Measurements from ENCODE around the gene CCDC192.
"Not testable (repeated sequence)": the region's sequence is repeated elsewhere in the genome, so short reads cannot be mapped to it uniquely, and the experiment has no call there.

CCDC192 gene

GRCh38 chr5:127769386-127769785, 66.2 kb downstream of the CCDC192 start:
- DNase-seq: no peak

- no peak for DNase-seq
These were observed 67.1 kb downstream of the CCDC192 start for GRCh38 chr5:127770272-127770671.

GRCh38 chr5:127772531-127772930, 69.3 kb downstream of the CCDC192 start:
- DNase-seq: no peak

DNA sequence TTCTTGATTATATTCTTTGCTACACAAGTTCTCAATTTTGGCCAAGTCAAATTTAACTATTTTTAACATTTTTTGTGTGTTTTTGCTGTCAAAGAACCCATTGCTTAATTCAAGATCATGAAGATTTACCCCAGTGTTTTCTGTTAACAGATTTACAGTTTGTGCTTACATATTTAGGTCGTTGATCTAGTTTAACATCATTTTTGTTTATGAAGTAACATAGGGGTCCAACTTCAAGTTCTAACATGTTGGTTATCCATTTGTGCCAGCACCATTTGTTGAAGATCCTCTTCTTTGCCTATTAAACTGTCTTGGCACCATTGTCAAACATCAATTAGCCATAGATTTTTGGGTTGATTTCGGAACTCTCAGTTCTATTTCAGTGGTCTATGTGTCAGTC, 71.0 kb downstream of the CCDC192 start:
- DNase-seq: no peak

- DNase-seq: no peak
These were observed 73.3 kb downstream of the CCDC192 start for GRCh38 chr5:127776477-127776876.

DNA sequence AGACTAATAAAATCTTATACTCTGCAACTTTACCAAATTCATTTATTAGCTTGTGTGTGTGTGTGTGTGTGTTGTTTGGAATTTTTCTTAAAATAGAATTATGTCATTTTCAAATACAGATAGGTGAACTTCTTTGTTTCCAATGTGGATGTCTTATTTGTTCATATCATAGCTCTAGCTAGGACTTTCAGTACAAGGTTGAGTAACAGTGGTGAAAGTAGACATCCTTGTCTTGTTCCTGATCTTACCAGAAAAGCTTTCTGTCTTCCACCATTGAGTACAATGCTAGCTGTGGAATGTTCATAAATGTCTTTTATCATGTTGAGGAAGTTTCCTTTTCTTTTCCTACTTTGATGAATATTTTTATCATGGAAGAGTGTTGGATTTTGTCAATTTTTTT, 74.8 kb downstream of the CCDC192 start:
- no peak for DNase-seq

DNA sequence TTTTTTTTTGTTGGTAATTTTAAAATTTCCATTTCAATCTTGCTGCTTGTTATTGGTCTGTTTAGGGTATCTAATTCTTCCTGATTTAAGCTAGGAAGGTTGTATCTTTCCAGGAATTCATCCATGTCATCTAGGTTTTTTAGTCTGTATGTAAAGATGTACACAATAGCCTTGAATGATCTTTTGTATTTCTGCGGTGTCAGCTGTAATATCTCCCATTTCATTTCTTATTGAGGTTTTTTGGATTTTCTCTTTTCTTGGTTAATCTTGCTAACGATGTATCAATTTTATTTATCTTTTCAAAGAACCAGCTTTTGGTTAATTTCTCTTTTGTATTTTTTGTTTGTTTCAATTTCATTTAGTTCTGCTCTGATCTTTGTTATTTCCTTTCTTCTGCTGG, 79.3 kb downstream of the CCDC192 start:
- DNase-seq: not testable (repeated sequence)

- peak; percentile 24 for DNase-seq
These were observed 82.1 kb downstream of the CCDC192 start for GRCh38 chr5:127785098-127785927.

DNA sequence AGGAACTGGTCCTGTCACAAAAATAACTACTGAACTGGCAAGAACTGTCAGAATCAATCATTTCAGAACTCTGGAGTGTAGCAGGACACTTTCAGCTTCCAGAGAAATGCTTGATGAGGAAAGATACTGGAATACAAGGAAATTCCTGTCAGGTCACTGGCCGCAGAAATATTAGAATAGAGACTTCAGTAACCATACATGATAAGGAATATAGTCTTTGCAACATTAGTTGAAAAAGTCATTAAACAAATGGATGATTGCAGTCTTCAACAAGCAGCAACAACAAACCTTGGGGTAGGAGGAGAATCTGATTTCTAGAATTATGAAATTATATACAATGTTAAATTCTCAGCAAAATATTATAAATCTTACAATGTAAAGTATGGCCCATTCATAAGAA, 88.2 kb downstream of the CCDC192 start:
- no peak for DNase-seq

GRCh38 chr5:127791908-127792307, 88.7 kb downstream of the CCDC192 start:
- not testable (repeated sequence) for DNase-seq

DNA sequence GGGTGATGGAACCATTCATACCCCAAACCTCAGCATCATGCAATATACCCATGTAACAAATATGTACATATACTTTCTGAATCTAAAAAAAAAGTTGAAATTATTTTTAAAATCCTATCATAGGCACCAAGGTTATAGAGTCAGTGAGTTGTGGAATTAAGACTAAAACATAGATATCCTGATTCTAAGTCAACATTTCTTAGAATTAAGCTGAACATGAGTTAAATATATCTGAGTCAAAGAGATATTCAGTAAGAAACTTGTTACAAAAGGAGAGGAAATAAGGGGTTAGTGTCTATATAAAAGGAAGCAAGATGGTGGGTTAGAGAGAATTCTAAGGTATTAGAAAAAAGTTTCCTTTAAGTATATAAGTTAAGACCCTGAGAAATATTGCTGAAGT, 89.9 kb downstream of the CCDC192 start:
- no peak for DNase-seq

- DNase-seq: no peak
These were observed 90.7 kb downstream of the CCDC192 start for GRCh38 chr5:127793879-127794278.

GRCh38 chr5:127796211-127796610, 93.0 kb downstream of the CCDC192 start:
- no peak for DNase-seq

DNA sequence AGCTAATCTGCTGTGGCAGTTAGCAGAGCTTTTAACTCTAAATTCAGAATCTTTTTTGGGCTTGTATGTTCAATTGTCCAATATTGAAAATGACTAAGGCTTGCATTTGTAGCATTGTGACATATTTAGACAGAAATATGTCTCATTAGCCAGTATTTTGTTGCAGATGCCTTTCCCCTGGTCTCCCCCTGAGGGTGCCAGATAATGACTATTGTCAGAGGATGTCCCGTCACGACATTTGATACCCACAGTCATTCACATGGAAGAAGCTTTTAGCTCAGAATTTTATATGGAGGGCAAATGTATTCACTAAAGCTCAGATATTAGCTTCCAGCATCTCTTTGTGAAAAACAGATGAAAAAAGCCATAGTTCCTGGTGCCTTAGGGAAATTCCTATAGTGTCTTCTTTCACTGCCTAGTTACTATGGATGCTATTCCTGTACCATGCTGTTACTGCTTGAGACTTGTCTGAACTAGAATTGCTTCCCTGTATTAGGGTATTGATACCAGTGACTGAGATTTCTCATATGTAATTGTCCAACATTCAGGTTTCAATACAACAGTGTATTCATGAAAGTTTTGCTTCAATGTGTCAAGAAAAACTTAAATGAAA, 96.2 kb downstream of the CCDC192 start:
- no peak for DNase-seq

GRCh38 chr5:127801751-127802476, 98.7 kb downstream of the CCDC192 start:
- DNase-seq: no peak

DNA sequence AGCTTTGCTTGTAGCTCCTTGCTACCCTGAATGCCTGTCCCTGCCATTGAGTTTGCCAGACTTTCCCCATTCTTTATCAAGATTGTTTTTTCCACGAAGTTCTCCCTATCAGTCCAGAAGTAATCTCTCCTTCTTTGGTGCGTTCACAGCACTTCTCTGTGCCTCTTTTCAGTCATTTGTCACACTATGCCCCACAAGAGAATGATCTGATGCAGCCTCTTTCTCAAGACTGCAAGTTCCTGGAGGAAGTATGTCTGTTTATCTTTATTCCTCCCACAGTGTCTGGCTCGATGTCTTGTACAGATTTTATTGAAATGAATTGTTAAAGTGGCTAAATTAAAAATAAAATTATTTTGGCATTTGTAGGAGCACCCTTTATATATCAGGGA, 99.3 kb downstream of the CCDC192 start:
- DNase-seq: no peak

GRCh38 chr5:127804886-127805426, 101.8 kb downstream of the CCDC192 start:
- DNase-seq: no peak

GRCh38 chr5:127805448-127805847, 102.3 kb downstream of the CCDC192 start:
- no peak for DNase-seq

DNA sequence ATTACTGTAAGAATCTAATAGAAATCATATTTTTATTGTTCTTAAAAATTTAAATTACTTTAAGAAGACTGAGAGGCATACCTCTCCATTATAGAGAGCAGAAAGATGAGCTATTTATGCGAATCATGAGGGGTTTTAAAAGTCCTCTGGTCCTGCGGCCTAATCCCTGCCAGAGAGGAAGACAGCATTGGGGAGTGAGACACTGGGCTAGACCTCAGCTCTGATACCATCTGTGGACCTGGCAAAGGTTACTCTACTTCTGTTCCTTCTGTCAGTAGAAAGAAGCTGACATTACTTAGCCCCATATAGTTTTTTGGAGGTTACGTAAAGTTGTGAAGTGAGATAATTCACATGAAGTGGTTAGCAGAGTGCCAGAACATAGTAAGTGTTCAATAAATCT, 103.6 kb downstream of the CCDC192 start:
- DNase-seq: no peak

GRCh38 chr5:127809533-127809932, 106.3 kb downstream of the CCDC192 start:
- DNase-seq: no peak

DNA sequence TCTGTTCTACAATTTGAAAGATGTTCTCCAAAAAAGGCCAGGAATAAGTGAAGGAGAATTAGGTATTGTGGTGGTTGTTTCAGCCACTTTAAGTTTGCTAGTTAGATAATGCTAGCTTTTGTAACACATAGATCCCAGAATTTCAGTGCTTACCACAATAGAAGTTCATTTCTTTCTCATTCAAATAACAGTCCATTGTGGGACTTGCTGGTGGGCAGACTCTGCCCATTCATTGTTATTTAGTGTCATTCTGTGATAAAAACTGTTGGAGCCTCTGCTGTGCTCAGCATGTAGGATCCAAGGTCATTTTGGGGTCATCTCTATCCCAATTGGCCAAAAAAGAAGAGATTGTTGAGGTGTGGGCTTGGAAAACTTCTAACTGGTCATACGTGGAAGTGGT, 106.8 kb downstream of the CCDC192 start:
- no peak for DNase-seq

DNA sequence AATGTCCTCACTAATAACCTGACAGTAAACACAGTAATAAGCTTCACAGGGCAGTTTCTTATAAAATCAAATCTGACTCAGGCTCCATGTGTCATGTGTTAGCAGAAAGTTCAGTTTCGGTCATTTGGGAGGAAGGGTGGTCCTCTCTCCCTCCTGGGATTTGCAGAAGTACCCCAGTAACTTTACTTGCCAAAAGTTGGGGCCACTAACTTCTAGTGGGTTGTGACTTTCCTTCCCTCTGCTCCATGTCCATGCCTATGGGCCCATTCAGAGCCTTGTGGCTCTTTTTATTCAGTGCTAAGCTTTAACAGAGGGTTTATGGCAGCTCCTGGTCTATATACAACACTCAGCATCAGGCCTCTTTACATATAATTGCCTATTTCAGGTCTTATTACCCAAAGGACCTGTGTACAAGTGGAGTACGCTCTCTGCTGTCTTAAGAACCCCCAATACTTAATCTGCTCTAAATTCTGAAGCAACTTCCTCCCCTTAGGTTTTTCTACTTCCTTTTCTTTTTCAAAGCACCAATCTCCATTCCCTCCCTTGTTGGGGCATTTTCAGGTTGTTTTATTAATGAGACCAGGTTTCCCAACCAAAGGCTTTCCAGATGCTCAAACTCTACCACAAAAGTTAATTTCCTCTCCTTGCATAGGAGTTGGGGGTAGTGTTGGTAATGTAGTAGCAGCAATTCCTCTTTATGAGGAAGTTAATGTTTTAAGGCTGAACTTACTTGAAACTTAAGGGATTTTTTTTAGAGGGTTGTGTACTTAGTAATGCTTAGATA, 107.7 kb downstream of the CCDC192 start:
- no peak for DNase-seq

DNA sequence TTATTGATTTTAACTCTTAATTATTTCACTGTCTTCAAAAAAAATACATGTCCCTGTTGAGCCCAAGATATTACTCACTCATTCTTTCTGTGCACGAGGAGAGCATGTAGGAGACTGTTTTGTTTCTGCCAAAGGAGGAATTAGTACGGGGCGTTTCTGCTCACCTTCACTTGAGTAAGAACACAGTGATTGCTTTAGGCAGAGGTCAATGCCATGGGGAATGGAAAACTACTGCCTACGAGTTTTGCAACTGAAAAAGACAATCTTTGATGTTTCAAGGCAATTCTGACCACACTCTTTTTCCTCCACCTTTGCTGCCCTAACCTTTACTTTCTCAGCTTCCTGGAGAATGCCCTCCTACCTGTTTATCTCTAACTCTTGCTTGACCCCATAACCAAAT, 109.4 kb downstream of the CCDC192 start:
- no peak for DNase-seq

Data from amniotic stem cell (primary cell).